Endothelial cell of umbilical vein (primary cell): ENCODE measurements around the gene ANGEL2. TPM values are rescaled to one million over a fixed set of nuclear protein-coding genes. Genes with fewer than 3 reads are reported as not detected.

Experiments
- BruUV-seq: library from RNA; stranded (reverse); fragments of 400-500 nt; replicated peaks from 2 replicates; lab custom pipeline; 2021; lab: Mats Ljungman, UMichigan
- CTCF ChIA-PET: fragments of 300-600, 350-600 bp; sonication (Branson Sonifier 250); formaldehyde crosslinking; loops from one replicate; lab custom pipeline; 2021; ENCODE audit warnings: antibody characterized with exemption, inconsistent platforms; lab: Charles Lee
- POLR2A ChIA-PET: fragments of 300-600, 350-600 bp; sonication (Branson Sonifier 250); formaldehyde crosslinking; loops from one replicate; lab custom pipeline; 2021; ENCODE audit warnings: antibody characterized with exemption, inconsistent platforms; lab: Charles Lee
- DNase-seq: peaks from one replicate; pipeline ENCODE4 v3.0.0-alpha.2; 2011; ENCODE audit warnings: low read depth, low spot score
- FAIRE-seq: peaks from 2 replicates; lab custom pipeline; 2011; peaks lifted over from hg19 to GRCh38; lab: Jason Lieb, UNC
- H2AFZ ChIP-seq: 2 replicates; pipeline ENCODE4 v1.6.0; 2012; ENCODE audit warnings: low read depth, low read length, control low read depth, inconsistent platforms
- H3K27ac ChIP-seq: 2 replicates; pipeline ENCODE4 v1.5.1; 2011; ENCODE audit warnings: low read depth, mild to moderate bottlenecking, control low read depth, low read length, moderate library complexity; ENCODE audit not compliant: insufficient read depth
- H3K27me3 ChIP-seq, 2 experiments: 2 replicates each; pipeline versions ENCODE4 v1.6.0 to v1.6.1; 2011; ENCODE audit warnings: low read length in 2 of 2, mixed read lengths in 1 of 2; ENCODE audit not compliant: control insufficient read depth in 2 of 2, insufficient read depth in 2 of 2
- H3K36me3 ChIP-seq, 2 experiments: 2 replicates in 1 of 2; 3 replicates in 1 of 2; pipeline ENCODE4 v1.5.1; 2011; ENCODE audit warnings: low read length in 2 of 2, mild to moderate bottlenecking in 1 of 2, moderate library complexity in 1 of 2; ENCODE audit not compliant: control insufficient read depth in 2 of 2, insufficient read depth in 2 of 2; ENCODE audit errors: extremely low read depth in 1 of 2
- H3K4me1 ChIP-seq: 3 replicates; pipeline ENCODE4 v1.5.1; 2011; ENCODE audit warnings: mild to moderate bottlenecking, low read length; ENCODE audit not compliant: control insufficient read depth, insufficient read depth; ENCODE audit errors: extremely low read depth
- H3K4me2 ChIP-seq: 2 replicates; pipeline ENCODE4 v1.6.1; 2011; ENCODE audit warnings: low read length, control low read depth, mixed read lengths; ENCODE audit not compliant: insufficient read depth
- H3K4me3 ChIP-seq, 3 experiments: fragments of 200-600 bp in 1 of 3; sonication (generic), shearing (Covaris generic) in 1 of 3; replicated peaks in 1 of 3; 2 replicates each; pipeline ENCODE4 v1.5.1; 2011 to 2016; ENCODE audit warnings: control low read depth in 3 of 3, low read length in 3 of 3, mild to moderate bottlenecking in 2 of 3, inconsistent platforms in 1 of 3, low read depth in 1 of 3, moderate library complexity in 1 of 3; ENCODE audit not compliant: insufficient read depth in 1 of 3
- H3K79me2 ChIP-seq: 2 replicates; pipeline ENCODE4 v1.6.0; 2012; ENCODE audit warnings: low read length, inconsistent platforms; ENCODE audit not compliant: control insufficient read depth, insufficient read depth
- H3K9ac ChIP-seq: replicated peaks from 2 replicates; pipeline ENCODE3; 2011; ENCODE audit warnings: low read length, control low read depth; ENCODE audit not compliant: insufficient read depth; ENCODE audit errors: extremely low read depth
- H3K9me1 ChIP-seq: replicated peaks from 3 replicates; pipeline ENCODE4 v1.6.0; 2011; ENCODE audit warnings: mild to moderate bottlenecking, low read length; ENCODE audit not compliant: control insufficient read depth, insufficient read depth; ENCODE audit errors: extremely low read depth
- H3K9me3 ChIP-seq: replicated peaks from 2 replicates; pipeline ENCODE4 v1.5.1; 2012; ENCODE audit warnings: low read length, inconsistent platforms; ENCODE audit not compliant: control insufficient read depth, insufficient read depth
- H4K20me1 ChIP-seq: replicated peaks from 2 replicates; pipeline ENCODE3; 2011; ENCODE audit warnings: mild to moderate bottlenecking, low read length; ENCODE audit not compliant: control insufficient read depth, insufficient read depth; ENCODE audit errors: extremely low read depth
- MAX ChIP-seq: IDR thresholded peaks from 2 replicates; pipeline ENCODE4 v1.6.1; 2011; ENCODE audit not compliant: insufficient read depth, insufficient read length
- POLR2A ChIP-seq: IDR thresholded peaks from 2 replicates; pipeline ENCODE4 v1.6.1; 2012; ENCODE audit warnings: low read depth, mild to moderate bottlenecking, control low read depth, low read length
- POLR2AphosphoS5 ChIP-seq: IDR thresholded peaks from 2 replicates; pipeline ENCODE4 v1.6.1; 2012; ENCODE audit warnings: low read depth, mild to moderate bottlenecking, control low read depth, low read length, moderate library complexity; ENCODE audit not compliant: insufficient read depth
- dilution Hi-C: fragments of 300-500 bp; cut with MboI; formaldehyde crosslinking; loops from one replicate; pipeline ENCODE4 v1.15.0; 2019; ENCODE audit warnings: low sequenced_read_pairs; ENCODE audit not compliant: extremely low pct_ligation_motif_present
- intact Hi-C: fragments of 100-400 bp; cut with micrococcal nuclease; formaldehyde crosslinking; loops from one replicate; pipeline ENCODE4 v1.10.0; 2022
- polyA plus RNA-seq, 4 experiments: library from polyadenylated mRNA; depleted of rRNA in 3 of 4; stranded (reverse) in 3 of 4; unstranded in 1 of 4; fragments of >200 nt; gene quantifications; 2 replicates each; pipeline versions ENCODE4 v1.2.1 to v1.2.3, GENCODE V29; 2011 to 2012; ENCODE audit warnings: missing spikeins in 1 of 4
- total RNA-seq: library from RNA; stranded (reverse); gene quantifications from 2 replicates; pipeline ENCODE4 v1.2.3, GENCODE V29; 2021

ANGEL2 gene
- total and polyA plus RNA-seq, 2 donors (not counting 3 experiments of a cell fraction or from before 2014, with no cell fraction given): 11.9 to 39.1 TPM

DNA sequence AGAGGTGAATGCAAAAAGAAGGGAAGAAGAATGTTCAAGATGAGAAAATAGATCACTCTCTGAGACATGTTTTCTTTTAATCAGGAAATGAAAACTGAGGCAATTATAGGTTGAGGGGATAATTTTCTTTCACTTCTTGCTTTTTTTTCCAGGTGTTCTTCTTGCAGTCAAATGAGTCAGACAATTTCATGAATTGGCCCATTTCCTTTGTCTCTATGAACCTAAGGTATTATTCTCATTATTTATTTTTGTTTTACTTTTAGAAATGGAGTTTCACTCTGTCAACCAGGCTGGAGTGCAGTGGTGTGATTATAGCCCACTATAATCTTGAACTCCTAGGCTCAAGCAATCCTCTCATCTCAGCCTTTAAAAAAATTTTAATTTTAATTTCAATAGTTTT lies 68.8 kb downstream of the ANGEL2 start:
- intact Hi-C loops: no loop called here
- no peak overlapping the region for H3K4me3 ChIP-seq
- no peak for DNase-seq
- H3K36me3 ChIP-seq: no peaks in the 10 kb centered on the region
- no peak overlapping the region for H3K4me2 ChIP-seq
- no peak overlapping the region for H3K9ac ChIP-seq
- FAIRE-seq: no peak
- H3K27ac ChIP-seq: no peak overlapping the region
- peaks cover 9% of the 10 kb centered on the region for H3K4me1 ChIP-seq
- BruUV-seq: no TSS peak
- no peaks in the 10 kb centered on the region for H3K9me3 ChIP-seq
- dilution Hi-C loops: no loop called here
- H4K20me1 ChIP-seq: no peaks in the 10 kb centered on the region
- H3K79me2 ChIP-seq: no peaks in the 10 kb centered on the region
- CTCF ChIA-PET: no interaction called here
- H2AFZ ChIP-seq: no peak overlapping the region
- H3K27me3 ChIP-seq: peaks cover 13 to 21% of the 10 kb centered on the region in 2 experiments
- TF ChIP-seq POLR2AphosphoS5: no peak
- no peaks in the 10 kb centered on the region for H3K9me1 ChIP-seq
- POLR2A ChIA-PET: no interaction called here

- Histone ChIP-seq H3K4me3 (no peak overlapping the region), H3K79me2 (no peaks in the 10 kb centered on the region), H3K4me2 (no peak overlapping the region), H3K4me1 (peaks cover 3% of the 10 kb centered on the region), H3K9me1 (no peaks in the 10 kb centered on the region), H3K9ac (no peak overlapping the region), H4K20me1 (no peaks in the 10 kb centered on the region), H3K36me3 (no peaks in the 10 kb centered on the region), H3K27me3 (peaks cover 9 to 21% of the 10 kb centered on the region in 2 experiments), H2AFZ (no peak overlapping the region), H3K9me3 (no peaks in the 10 kb centered on the region), H3K27ac (no peak overlapping the region)
- dilution Hi-C loops (no loop called here), intact Hi-C loops (no loop called here)
- FAIRE-seq (no peak), DNase-seq (no peak)
- BruUV-seq: no TSS peak
- POLR2A ChIA-PET: interaction anchor here (0.6 kb wide), 1 partner anchor 549 kb away, joined by 4 read pairs; no protein-coding TSS in a partner anchor
- TF ChIP-seq POLR2A: no peak
- TF ChIP-seq MAX: no peak
- TF ChIP-seq POLR2AphosphoS5: no peak
- CTCF ChIA-PET: interaction anchor here (0.9 to 1.1 kb wide), 2 partner anchors 12 to 39 kb away, joined by 3 to 5 read pairs; no protein-coding TSS in a partner anchor
Measured at GRCh38 chr1:212945463-212946160, 70.1 kb downstream of the ANGEL2 start.
